PC-9 (cell line): ENCODE results near the gene THY1. TPM values are rescaled to one million over a fixed set of nuclear protein-coding genes. Genes with fewer than 3 reads are reported as not detected.
"Not testable (repeated sequence)": the region's sequence is repeated elsewhere in the genome, so short reads cannot be mapped to it uniquely, and the experiment has no call there.

Experiments used
- BruUV-seq: library from RNA; stranded (reverse); fragments of 400-500 nt; replicated peaks from 2 replicates; lab custom pipeline; 2021; lab: Mats Ljungman, UMichigan
- CTCF ChIA-PET: fragments of 300-600 bp; sonication (Branson Sonifier 250); formaldehyde crosslinking; loops from one replicate; lab custom pipeline; 2022; ENCODE audit warnings: antibody characterized with exemption; lab: Charles Lee
- POLR2A ChIA-PET: fragments of 300-600 bp; sonication (Branson Sonifier 250); formaldehyde crosslinking; loops from one replicate; lab custom pipeline; 2022; ENCODE audit warnings: antibody characterized with exemption; ENCODE audit not compliant: unreplicated experiment; lab: Charles Lee
- DNase-seq, 2 experiments: peaks; one replicate each; pipeline versions ENCODE4 v3.0.0 to v3.0.0-alpha.2; 2015 to 2022; ENCODE audit warnings: mixed read lengths in 1 of 2
- H2AFZ ChIP-seq: fragments of 200-600 bp; sonication (generic); 2 replicates; pipeline ENCODE4 v1.8.1; 2017; ENCODE audit warnings: antibody characterized with exemption
- H3F3A ChIP-seq: fragments of 200-600 bp; sonication (generic); 2 replicates; pipeline ENCODE4 v1.8.1; 2017; ENCODE audit warnings: antibody characterized with exemption, mild to moderate bottlenecking, low read depth; ENCODE audit not compliant: insufficient read depth
- H3K27ac ChIP-seq: fragments of 200-600 bp; sonication (generic); 2 replicates; pipeline ENCODE4 v1.6.1; 2016; ENCODE audit warnings: mixed run types
- H3K27me3 ChIP-seq: fragments of 200-600 bp; sonication (generic); 2 replicates; pipeline ENCODE4 v1.6.1; 2016; ENCODE audit warnings: low read depth, mixed run types; ENCODE audit not compliant: insufficient read depth
- H3K36me3 ChIP-seq: fragments of 200-600 bp; sonication (generic); 2 replicates; pipeline ENCODE4 v1.6.1; 2016; ENCODE audit warnings: low read depth, mixed run types
- H3K4me1 ChIP-seq: fragments of 200-600 bp; sonication (generic); replicated peaks from 2 replicates; pipeline ENCODE4 v1.6.1; 2016; ENCODE audit warnings: mixed run types; ENCODE audit not compliant: insufficient read depth
- H3K4me2 ChIP-seq: fragments of 200-600 bp; sonication (generic); 2 replicates; pipeline ENCODE4 v1.6.1; 2017; ENCODE audit warnings: mixed run types
- H3K4me3 ChIP-seq: fragments of 200-600 bp; sonication (generic); 2 replicates; pipeline ENCODE4 v1.6.1; 2016; ENCODE audit warnings: mixed run types
- H3K79me2 ChIP-seq: fragments of 200-600 bp; sonication (generic); 2 replicates; pipeline ENCODE4 v1.6.1; 2017; ENCODE audit warnings: low read depth, mixed run types
- H3K9me2 ChIP-seq: fragments of 200-600 bp; sonication (generic); 2 replicates; pipeline ENCODE4 v1.8.1; 2017; ENCODE audit warnings: mild to moderate bottlenecking; ENCODE audit not compliant: insufficient read depth
- H3K9me3 ChIP-seq: fragments of 200-600 bp; sonication (generic); 2 replicates; pipeline ENCODE4 v1.8.1; 2016; ENCODE audit warnings: low read depth; ENCODE audit not compliant: insufficient read depth
- H4K20me1 ChIP-seq: fragments of 200-600 bp; sonication (generic); 2 replicates; pipeline ENCODE4 v1.8.1; 2017; ENCODE audit not compliant: insufficient read depth
- CTCF ChIP-seq: fragments of 200-600 bp; sonication (generic); conservative IDR thresholded peaks from 2 replicates; pipeline ENCODE4 v1.6.1; 2017; ENCODE audit warnings: mixed run types, antibody characterized with exemption, mild to moderate bottlenecking, moderate library complexity
- EZH2 ChIP-seq: fragments of 200-600 bp; sonication (generic); IDR thresholded peaks from 2 replicates; pipeline ENCODE4 v1.8.0; 2017; ENCODE audit warnings: antibody characterized with exemption, low read depth
- intact Hi-C: fragments of 100-400 bp; cut with micrococcal nuclease; formaldehyde crosslinking; loops from one replicate; pipeline ENCODE4 v1.10.0; 2022; ENCODE audit not compliant: unreplicated experiment
- total RNA-seq: library from RNA; stranded (reverse); gene quantifications from 2 replicates; pipeline ENCODE4 v1.2.3, GENCODE V29; 2021

THY1 gene
- total RNA-seq, 1 experiment from 2014 or later = not detected

DNA sequence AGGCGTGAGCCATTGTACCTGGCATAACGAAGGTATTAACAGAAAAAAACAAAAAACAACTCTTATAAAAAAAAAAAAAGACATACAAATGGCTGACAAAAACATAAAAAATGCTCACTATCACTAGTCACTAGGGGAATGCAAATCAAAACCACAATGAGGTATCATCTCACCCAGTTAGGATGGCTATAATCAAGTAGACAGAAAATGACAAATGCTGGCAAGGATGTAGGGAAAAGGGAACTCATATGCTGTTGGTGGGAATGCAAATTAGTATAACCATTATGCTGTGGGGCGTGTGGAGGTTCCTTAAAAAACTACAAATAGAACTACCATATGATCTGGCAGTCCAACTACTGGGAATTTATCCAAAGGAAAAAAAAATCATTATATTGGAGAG, 17.0 kb downstream of the THY1 start:
- CTCF ChIA-PET = interaction anchor here (0.6 kb wide), 1 partner anchor 127 kb away, joined by 4 read pairs; no protein-coding TSS in a partner anchor
- H3K4me1 ChIP-seq = no peaks in the 10 kb centered on the region
- no peak overlapping the region for H3K27ac ChIP-seq
- H4K20me1 ChIP-seq = no peaks in the 10 kb centered on the region
- H3K9me3 ChIP-seq = no peaks in the 10 kb centered on the region; the same call in 1 of the 2 replicates
- no peak overlapping the region for H2AFZ ChIP-seq
- no peak for TF ChIP-seq CTCF
- TF ChIP-seq EZH2 = no peak
- H3K27me3 ChIP-seq = no peaks in the 10 kb centered on the region
- no peaks in the 10 kb centered on the region for H3K36me3 ChIP-seq
- intact Hi-C loops = no loop called here
- no TSS peak for BruUV-seq
- 0 out of 2 replicates have a peak, but pooled peaks cover 6% of the 10 kb centered on the region for H3K9me2 ChIP-seq
- DNase-seq = no peak
- no peaks in the 10 kb centered on the region for H3K79me2 ChIP-seq
- no peak overlapping the region for H3K4me2 ChIP-seq
- POLR2A ChIA-PET = no interaction called here
- no peak overlapping the region for H3K4me3 ChIP-seq
- no peaks in the 10 kb centered on the region for H3F3A ChIP-seq

DNA sequence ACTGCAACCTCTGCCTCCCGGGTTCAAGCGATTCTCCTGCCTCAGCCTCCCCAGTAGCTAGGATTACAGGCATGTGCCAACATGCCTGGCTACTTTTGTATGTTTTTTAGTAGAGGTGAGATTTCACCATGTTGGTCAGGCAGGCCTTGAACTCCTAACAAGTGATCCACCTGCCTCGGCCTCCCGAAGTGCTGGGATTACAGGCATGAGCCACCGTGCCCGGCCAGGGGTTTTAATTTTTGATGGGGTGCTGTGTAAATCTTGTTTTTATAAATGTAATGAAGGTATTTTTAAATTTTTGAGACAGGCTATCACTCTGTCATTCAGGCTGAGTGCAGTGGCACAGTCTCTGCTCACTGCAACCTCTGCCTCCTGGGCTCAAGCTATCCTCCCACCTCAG, 17.5 kb downstream of the THY1 start:
- H3K4me1 ChIP-seq, H3K9me2 ChIP-seq, H3K4me3 ChIP-seq, POLR2A ChIA-PET, H3K79me2 ChIP-seq, H3K9me3 ChIP-seq, H4K20me1 ChIP-seq, H3K4me2 ChIP-seq, H3K36me3 ChIP-seq, H3K27me3 ChIP-seq, DNase-seq, intact Hi-C loops, H3F3A ChIP-seq, BruUV-seq, H3K27ac ChIP-seq, H2AFZ ChIP-seq: not testable (repeated sequence)
- CTCF ChIA-PET = interaction anchor here (0.7 kb wide), 1 partner anchor 128 kb away, joined by 5 read pairs; no protein-coding TSS in a partner anchor

- Histone ChIP-seq H3K79me2 (no peaks in the 10 kb centered on the region), H3K9me3 (no peaks in the 10 kb centered on the region; the same call in 1 of the 2 replicates), H3K4me2 (no peak overlapping the region), H3K27ac (no peak overlapping the region), H3K27me3 (no peaks in the 10 kb centered on the region), H4K20me1 (no peaks in the 10 kb centered on the region), H3F3A (no peaks in the 10 kb centered on the region), H3K4me3 (no peak overlapping the region), H2AFZ (no peak overlapping the region), H3K9me2 (0 out of 2 replicates have a peak, but pooled peaks cover under 1% of the 10 kb centered on the region), H3K36me3 (no peaks in the 10 kb centered on the region), H3K4me1 (no peaks in the 10 kb centered on the region)
- DNase-seq = no peak
- TF ChIP-seq EZH2 = no peak
- TF ChIP-seq CTCF = no peak
- intact Hi-C loops = no loop called here
- no TSS peak for BruUV-seq
- ChIA-PET POLR2A (no interaction called here), CTCF (no interaction called here)
These were observed 18.1 kb downstream of the THY1 start for GRCh38 chr11:119404872-119405271.

- Histone ChIP-seq H3K4me2 (no peak overlapping the region), H4K20me1 (no peaks in the 10 kb centered on the region), H3K4me1 (no peaks in the 10 kb centered on the region), H3K9me3 (peaks cover 5% of the 10 kb centered on the region), H3K27me3 (no peaks in the 10 kb centered on the region), H2AFZ (no peak overlapping the region), H3K4me3 (no peak overlapping the region), H3K36me3 (no peaks in the 10 kb centered on the region), H3F3A (no peaks in the 10 kb centered on the region), H3K9me2 (no peaks in the 10 kb centered on the region), H3K79me2 (no peaks in the 10 kb centered on the region), H3K27ac (no peak overlapping the region)
- POLR2A ChIA-PET = no interaction called here
- intact Hi-C loops = no loop called here
- CTCF ChIA-PET = no interaction called here
- TF ChIP-seq CTCF = no peak
- BruUV-seq = no TSS peak
- no peak for DNase-seq
These were observed 20.0 kb downstream of the THY1 start for GRCh38 chr11:119403021-119403420.
